ENCODE data around the gene SLC25A45.

GRCh38 chr11:65362966-65363365, 19.5 kb downstream of the SLC25A45 start:
- TF ChIP-seq ZFX (IDR thresholded peaks at IDR 0.05), result no peak
- TF ChIP-seq CTCF (conservative IDR thresholded peaks at IDR 0.05), result no peak

Data from C4-2B (cell line).